WI38 (cell line): Measurements from ENCODE around the gene GMNN.

ENCODE experiments used
- H3K4me3 ChIP-seq: 2 replicates; pipeline ENCODE4 v1.5.1; 2011; ENCODE audit warnings: low read depth, mild to moderate bottlenecking, control low read depth, low read length
- TF ChIP-seq, protein P1 (sequence below): IDR thresholded peaks from 2 replicates; pipeline ENCODE4 v1.5.1; 2012; ENCODE audit warnings: low read depth, mild to moderate bottlenecking, control low read depth, low read length

GMNN gene

DNA sequence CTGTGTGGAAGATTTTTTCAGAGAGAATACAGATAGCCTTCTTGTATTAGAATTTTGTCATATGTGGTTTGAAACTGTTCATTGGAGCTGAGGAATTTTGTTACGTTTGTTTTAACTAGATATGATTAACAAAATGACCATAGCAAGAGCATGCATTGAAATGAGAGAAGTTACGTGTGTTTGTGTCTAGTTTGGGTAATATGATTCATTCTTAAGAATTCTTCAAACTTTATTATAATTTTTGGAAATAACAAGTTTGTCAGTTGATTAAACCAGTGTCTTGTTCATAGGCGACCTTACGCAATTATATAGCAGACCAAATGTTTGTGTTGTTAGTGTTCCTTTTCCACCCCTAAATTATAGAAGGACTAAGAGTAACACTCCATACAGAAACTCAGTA is 5.5 kb downstream of the GMNN start:
- TF ChIP-seq, protein P1, sequence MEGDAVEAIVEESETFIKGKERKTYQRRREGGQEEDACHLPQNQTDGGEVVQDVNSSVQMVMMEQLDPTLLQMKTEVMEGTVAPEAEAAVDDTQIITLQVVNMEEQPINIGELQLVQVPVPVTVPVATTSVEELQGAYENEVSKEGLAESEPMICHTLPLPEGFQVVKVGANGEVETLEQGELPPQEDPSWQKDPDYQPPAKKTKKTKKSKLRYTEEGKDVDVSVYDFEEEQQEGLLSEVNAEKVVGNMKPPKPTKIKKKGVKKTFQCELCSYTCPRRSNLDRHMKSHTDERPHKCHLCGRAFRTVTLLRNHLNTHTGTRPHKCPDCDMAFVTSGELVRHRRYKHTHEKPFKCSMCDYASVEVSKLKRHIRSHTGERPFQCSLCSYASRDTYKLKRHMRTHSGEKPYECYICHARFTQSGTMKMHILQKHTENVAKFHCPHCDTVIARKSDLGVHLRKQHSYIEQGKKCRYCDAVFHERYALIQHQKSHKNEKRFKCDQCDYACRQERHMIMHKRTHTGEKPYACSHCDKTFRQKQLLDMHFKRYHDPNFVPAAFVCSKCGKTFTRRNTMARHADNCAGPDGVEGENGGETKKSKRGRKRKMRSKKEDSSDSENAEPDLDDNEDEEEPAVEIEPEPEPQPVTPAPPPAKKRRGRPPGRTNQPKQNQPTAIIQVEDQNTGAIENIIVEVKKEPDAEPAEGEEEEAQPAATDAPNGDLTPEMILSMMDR, result no peak
- H3K4me3 ChIP-seq, result no peak overlapping the region

DNA sequence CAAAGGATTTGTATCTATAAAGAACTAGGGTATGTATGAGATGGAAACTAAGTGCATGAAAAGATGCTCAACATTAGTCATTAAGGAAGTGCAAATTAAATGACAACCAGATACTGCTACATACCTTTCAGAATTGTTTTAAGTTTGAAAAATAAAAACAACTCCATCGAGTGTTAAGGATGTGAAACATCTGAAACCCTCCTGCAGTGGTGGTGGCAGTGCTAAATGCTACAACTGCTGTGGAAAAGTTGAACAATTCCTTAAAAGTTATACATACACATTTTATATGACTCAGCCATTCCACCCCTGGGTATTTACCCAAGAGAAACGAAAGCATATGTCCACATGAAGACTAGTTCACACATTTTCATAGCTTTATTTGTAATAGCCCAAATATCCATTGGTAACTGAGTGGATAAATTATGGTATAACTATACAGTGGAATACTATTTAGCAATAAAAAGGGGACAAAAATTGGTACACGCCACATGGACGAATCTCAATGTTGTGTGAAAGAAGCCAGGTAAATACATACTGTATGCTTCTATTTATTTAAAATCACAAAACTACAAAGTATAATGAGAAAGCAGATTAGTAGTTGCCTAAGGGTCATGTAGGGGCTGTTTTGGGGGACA is 13.4 kb downstream of the GMNN start:
- no peak overlapping the region for H3K4me3 ChIP-seq
- TF ChIP-seq, protein P1, result no peak

DNA sequence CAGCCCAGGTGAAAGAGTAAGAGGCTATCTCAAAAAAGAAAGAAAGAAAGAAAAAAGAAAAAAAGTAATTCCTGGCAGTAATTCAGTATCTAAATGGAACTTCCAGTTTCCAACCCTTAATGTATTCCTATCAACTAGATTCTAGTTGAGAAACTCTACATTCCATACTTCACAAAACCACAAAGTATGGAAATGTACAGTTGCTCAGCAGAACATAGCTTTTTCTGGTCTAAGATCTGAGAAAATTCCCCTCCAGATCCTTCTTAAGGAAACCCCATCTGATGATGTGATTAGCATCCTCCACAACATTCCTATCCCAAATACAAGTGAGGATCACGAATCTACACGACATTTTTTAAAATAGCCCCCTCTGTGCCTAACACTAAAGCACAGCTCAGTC is 20.4 kb downstream of the GMNN start:
- TF ChIP-seq, protein P1, result no peak
- H3K4me3 ChIP-seq, result no peak overlapping the region

DNA sequence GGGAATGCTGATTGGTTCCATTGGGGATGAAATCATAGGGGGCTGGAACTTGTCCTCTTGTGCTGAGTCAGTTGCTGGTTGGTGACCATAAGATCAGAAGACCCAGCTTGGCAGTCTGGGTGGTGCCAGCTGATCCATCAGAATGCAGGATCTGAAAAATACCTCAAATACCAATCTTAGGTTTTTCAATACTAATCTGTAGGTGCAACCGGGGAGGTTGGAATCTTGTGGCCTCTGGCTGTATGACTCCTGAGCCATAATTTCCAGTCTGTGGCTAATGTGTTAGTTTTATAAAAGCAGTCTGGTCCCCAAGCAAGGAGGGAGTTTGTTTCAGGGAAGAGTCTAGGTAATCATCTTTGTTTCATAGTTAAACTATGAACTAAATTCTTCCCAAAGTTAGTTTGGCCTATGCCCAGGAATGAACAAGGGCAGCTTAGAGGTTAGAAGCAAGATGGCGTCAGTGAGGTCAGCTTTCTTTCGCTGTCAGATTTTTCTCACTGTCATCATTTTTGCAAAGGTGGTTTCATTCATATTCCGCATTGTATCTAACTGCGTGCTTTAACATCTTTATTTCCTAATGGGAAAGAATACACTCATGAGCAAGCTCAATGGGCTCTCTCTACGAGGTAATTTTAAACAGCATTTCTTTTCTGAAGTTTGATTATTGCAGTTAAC is 22.0 kb downstream of the GMNN start:
- TF ChIP-seq, protein P1, result no peak
- no peak overlapping the region for H3K4me3 ChIP-seq

DNA sequence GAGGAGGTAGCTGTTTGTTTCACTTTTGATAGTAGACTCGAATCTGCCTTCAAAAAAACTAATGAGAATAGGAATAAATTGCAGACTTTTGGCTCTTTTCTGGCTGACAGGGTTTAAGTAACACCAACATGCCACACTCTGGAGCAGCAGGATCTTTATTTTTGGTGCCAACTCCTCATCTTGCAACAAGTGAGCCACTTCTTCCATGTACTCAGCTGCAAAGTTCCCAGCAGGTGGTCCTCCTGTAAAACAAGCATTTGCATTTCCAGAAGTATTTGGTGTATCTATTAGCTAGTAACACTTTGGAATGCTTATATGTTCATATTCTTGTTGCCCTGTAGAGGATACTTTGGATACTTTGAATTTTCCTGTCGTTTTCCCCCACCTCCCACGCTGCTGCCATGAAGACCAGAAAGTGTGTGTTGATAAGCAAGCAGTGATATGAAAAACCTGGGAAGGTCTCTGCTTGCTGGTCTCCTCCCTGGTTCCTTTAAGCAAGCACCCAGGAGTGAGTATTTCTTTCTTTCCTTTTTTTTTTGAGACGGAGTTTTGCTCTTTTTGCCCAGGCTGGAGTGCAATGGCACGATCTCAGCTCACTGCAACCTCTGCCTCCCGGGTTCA is 23.0 kb downstream of the GMNN start:
- TF ChIP-seq, protein P1, result no peak
- H3K4me3 ChIP-seq, result no peak overlapping the region

DNA sequence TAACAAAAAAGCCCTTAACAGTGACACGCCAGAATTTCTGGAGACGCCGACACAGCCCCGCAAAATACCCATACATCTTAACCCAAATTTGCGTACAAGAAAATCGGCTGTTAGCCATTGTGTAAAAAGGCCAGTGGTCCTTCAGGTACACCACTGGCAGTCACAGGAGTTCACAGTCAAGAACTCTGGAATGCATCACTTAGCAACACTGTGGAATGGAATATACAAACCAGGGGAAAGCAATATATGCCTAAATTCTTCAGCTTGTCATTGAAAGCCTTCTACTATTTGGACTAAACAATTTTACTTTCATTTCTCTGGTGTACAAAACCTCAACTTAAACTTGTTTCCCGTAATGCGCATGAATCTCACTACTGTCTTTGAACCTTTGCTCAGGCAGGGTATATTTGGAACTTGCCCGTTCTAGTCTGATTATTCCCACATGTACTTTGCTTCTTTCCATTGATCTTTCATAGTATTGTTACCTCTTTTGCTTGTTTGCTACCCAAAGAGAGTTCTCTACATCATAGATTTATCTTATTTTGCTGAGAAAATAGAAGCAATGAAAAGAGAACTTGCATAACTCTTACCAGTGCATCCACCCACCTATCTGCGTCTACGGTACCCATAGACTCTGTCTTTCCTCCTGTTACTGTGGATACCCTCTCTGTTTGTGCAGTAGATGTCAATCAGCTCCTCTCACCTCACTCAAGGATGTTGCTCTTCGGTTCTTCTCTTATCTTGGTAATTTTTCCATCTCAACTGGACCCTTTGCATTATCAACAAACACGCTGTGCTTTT is 24.2 kb downstream of the GMNN start, which contains the start of gene ARMH2:
TSS of gene ARMH2 (minus strand) at position 178 of the 801 bp plus-strand sequence. CDS start at position 118, 60 bp downstream.
- TF ChIP-seq, protein P1, result no peak
- H3K4me3 ChIP-seq, result no peak within 1 kb of the TSS
